Loucy (cell line): ENCODE data around the gene TGDS.

Experiments used
- H2AFZ ChIP-seq: fragments of 200-600 bp; sonication (generic); 2 replicates; pipeline ENCODE4 v1.6.0; 2016; ENCODE audit warnings: antibody characterized with exemption, mild to moderate bottlenecking, low read length, moderate library complexity
- H3F3A ChIP-seq: fragments of 200-600 bp; 2 replicates; pipeline ENCODE4 v1.6.0; 2016; ENCODE audit warnings: antibody characterized with exemption, low read depth, mild to moderate bottlenecking
- H3K27me3 ChIP-seq: fragments of 200-600 bp; sonication (generic); 2 replicates; pipeline ENCODE4 v1.6.1; 2014; ENCODE audit warnings: low read length, mild to moderate bottlenecking; ENCODE audit not compliant: insufficient read depth, poor library complexity, severe bottlenecking
- H3K36me3 ChIP-seq: fragments of 200-600 bp; sonication (generic); 2 replicates; pipeline ENCODE4 v1.6.1; 2016; ENCODE audit warnings: low read length; ENCODE audit not compliant: insufficient read depth
- H3K4me1 ChIP-seq: fragments of 200-600 bp; sonication (generic); 2 replicates; pipeline ENCODE4 v1.5.1; 2014; ENCODE audit warnings: low read length, mild to moderate bottlenecking; ENCODE audit not compliant: insufficient read depth, poor library complexity, severe bottlenecking
- H3K4me2 ChIP-seq: fragments of 200-600 bp; sonication (generic); 2 replicates; pipeline ENCODE4 v1.6.0; 2014; ENCODE audit warnings: antibody characterized with exemption, low read length, low read depth, mild to moderate bottlenecking; ENCODE audit not compliant: poor library complexity, severe bottlenecking
- H3K4me3 ChIP-seq: fragments of 200-600 bp; sonication (generic); 2 replicates; pipeline ENCODE4 v1.5.1; 2014; ENCODE audit warnings: low read length, mild to moderate bottlenecking, mixed read lengths; ENCODE audit not compliant: poor library complexity, severe bottlenecking
- H3K79me2 ChIP-seq: fragments of 200-600 bp; sonication (generic); 2 replicates; pipeline ENCODE4 v1.6.1; 2014; ENCODE audit warnings: low read length; ENCODE audit not compliant: insufficient read depth
- H3K9ac ChIP-seq: fragments of 200-600 bp; sonication (generic); 2 replicates; pipeline ENCODE4 v1.6.0; 2014; ENCODE audit warnings: mild to moderate bottlenecking, low read depth, low read length, moderate library complexity; ENCODE audit not compliant: poor library complexity, severe bottlenecking
- H3K9me2 ChIP-seq: fragments of 200-600 bp; sonication (generic); replicated peaks from 2 replicates; pipeline ENCODE4 v1.6.1; 2016; ENCODE audit warnings: low read depth, low read length, mixed read lengths
- H3K9me3 ChIP-seq: fragments of 200-600 bp; sonication (generic); 2 replicates; pipeline ENCODE4 v1.6.1; 2014; ENCODE audit warnings: mild to moderate bottlenecking, antibody characterized with exemption, low read length, low read depth; ENCODE audit not compliant: insufficient read depth
- H4K20me1 ChIP-seq: fragments of 200-600 bp; sonication (generic); 2 replicates; pipeline ENCODE4 v1.6.0; 2014; ENCODE audit warnings: antibody characterized with exemption, low read length, mild to moderate bottlenecking; ENCODE audit not compliant: insufficient read depth, poor library complexity, severe bottlenecking
- EZH2phosphoT487 ChIP-seq: fragments of 200-600 bp; IDR thresholded peaks from 2 replicates; pipeline ENCODE4 v1.6.1; 2018; ENCODE audit warnings: antibody characterized with exemption, mild to moderate bottlenecking, moderate library complexity, borderline replicate concordance
- TF ChIP-seq, protein P1 (sequence below): fragments of 200-600 bp; sonication (generic); conservative IDR thresholded peaks from 2 replicates; pipeline ENCODE4 v1.5.1; 2014; ENCODE audit warnings: mild to moderate bottlenecking, antibody characterized with exemption, low read length

Gene TGDS

DNA sequence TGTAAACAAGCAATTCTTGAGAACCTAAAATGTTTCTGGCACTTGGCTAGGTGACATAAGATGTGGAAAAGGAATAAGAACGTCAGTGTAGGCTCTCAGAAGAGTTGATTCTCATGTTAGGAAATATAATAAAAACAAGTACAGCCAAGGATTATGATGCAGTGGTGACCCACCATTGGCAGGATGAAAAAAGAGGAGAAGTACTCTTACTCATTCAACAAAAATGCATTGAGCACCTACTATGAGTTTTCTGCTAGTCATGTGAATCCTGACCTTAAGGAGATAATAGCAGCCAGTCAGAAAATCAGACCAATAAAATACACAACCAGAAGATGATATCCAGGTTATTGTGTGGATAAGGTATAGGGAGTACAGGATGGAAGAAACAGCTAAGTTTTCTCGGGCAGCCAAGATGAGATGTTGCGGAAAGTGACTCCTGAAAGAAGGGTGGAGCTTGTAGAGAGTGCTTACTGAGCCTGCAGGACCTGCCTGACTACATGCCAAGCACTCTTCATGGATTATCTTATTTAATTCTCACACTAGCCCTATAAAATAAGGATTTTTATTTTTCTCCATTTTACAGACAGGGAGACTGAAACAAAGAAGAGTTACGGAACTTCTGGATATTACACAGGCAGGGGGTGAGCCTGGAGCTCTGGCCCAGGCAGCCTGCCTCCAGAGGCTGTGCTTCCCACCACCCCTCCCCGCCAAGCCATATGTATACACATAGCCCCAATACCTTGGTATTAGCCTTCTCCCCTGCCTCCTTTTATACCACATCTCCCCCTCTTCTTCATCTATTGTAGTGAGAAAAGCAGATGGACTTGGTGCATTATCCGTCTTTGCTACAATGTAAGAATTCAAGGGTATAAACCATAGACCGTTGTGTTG, 58.0 kb downstream of the TGDS start:
- TF ChIP-seq, protein P1, sequence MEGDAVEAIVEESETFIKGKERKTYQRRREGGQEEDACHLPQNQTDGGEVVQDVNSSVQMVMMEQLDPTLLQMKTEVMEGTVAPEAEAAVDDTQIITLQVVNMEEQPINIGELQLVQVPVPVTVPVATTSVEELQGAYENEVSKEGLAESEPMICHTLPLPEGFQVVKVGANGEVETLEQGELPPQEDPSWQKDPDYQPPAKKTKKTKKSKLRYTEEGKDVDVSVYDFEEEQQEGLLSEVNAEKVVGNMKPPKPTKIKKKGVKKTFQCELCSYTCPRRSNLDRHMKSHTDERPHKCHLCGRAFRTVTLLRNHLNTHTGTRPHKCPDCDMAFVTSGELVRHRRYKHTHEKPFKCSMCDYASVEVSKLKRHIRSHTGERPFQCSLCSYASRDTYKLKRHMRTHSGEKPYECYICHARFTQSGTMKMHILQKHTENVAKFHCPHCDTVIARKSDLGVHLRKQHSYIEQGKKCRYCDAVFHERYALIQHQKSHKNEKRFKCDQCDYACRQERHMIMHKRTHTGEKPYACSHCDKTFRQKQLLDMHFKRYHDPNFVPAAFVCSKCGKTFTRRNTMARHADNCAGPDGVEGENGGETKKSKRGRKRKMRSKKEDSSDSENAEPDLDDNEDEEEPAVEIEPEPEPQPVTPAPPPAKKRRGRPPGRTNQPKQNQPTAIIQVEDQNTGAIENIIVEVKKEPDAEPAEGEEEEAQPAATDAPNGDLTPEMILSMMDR: no peak
- TF ChIP-seq EZH2phosphoT487: no peak
- no peaks in the 10 kb centered on the region for H3K4me1 ChIP-seq

DNA sequence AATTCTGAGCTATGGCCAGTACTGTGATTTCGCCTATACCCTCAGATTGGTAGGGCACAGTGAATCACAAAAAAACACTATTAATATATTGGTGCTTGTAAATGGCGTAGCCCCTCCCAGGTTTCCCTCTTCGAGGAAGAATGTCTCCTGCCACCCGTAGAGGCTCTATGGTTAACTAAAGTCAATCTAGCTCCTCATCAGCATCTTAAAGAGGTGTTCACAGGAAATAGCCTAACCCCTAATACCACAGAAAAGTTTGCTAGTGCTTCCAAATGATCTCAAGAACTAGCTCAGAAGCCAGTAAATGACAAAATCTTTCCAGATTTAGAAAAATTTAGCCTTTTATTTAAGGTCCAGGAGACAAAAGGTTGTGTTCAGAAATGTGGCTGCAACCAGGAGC, 60.2 kb downstream of the TGDS start:
- H3K27me3 ChIP-seq: no peaks in the 10 kb centered on the region
- H3K4me2 ChIP-seq: no peak overlapping the region
- H4K20me1 ChIP-seq: no peaks in the 10 kb centered on the region
- no peaks in the 10 kb centered on the region for H3F3A ChIP-seq
- H3K4me1 ChIP-seq: no peaks in the 10 kb centered on the region
- H3K79me2 ChIP-seq: no peaks in the 10 kb centered on the region
- H3K4me3 ChIP-seq: no peak overlapping the region
- no peak overlapping the region for H2AFZ ChIP-seq
- H3K9me2 ChIP-seq: no peaks in the 10 kb centered on the region; the same call in 1 of the 2 replicates
- H3K9ac ChIP-seq: no peak overlapping the region
- H3K9me3 ChIP-seq: no peaks in the 10 kb centered on the region
- no peak for TF ChIP-seq EZH2phosphoT487
- TF ChIP-seq, protein P1: no peak
- H3K36me3 ChIP-seq: no peaks in the 10 kb centered on the region

More for the DNA sequence above, 58.0 kb downstream of the TGDS start:
- Histone ChIP-seq H3K9me3 (no peaks in the 10 kb centered on the region), H3K79me2 (no peaks in the 10 kb centered on the region), H3K27me3 (no peaks in the 10 kb centered on the region), H4K20me1 (no peaks in the 10 kb centered on the region), H3K9ac (no peak overlapping the region), H2AFZ (no peak overlapping the region), H3K4me3 (no peak overlapping the region), H3K4me2 (no peak overlapping the region), H3K9me2 (no peaks in the 10 kb centered on the region; the same call in 1 of the 2 replicates), H3F3A (no peaks in the 10 kb centered on the region), H3K36me3 (no peaks in the 10 kb centered on the region)

DNA sequence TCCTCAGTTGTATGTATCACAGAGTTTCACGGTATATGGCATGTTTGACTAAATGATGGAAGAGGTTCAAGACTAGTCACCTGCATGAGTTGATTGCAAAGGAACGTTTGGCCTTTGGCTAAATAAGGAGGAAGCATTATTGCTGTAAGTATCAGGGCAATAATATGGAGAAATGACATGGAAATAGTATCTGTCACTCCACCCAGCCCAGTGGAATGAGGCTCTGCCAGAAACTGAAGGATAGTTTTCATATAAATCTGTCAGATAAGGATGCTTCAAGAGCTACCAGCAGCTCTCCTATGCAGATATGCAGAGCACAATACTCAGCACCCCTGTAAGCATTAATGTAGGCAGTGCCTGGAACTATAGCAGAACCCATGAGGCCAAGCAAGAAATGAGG, 60.7 kb downstream of the TGDS start:
- Histone ChIP-seq H3K9me2 (no peaks in the 10 kb centered on the region; the same call in 1 of the 2 replicates), H3K9ac (no peak overlapping the region), H3F3A (no peaks in the 10 kb centered on the region), H3K79me2 (no peaks in the 10 kb centered on the region), H3K4me3 (no peak overlapping the region), H3K27me3 (no peaks in the 10 kb centered on the region), H3K36me3 (no peaks in the 10 kb centered on the region), H3K4me1 (no peaks in the 10 kb centered on the region), H3K9me3 (no peaks in the 10 kb centered on the region), H4K20me1 (no peaks in the 10 kb centered on the region), H2AFZ (no peak overlapping the region), H3K4me2 (no peak overlapping the region)
- TF ChIP-seq, protein P1: no peak
- TF ChIP-seq EZH2phosphoT487: no peak
